Measurements from ENCODE around the gene STRN3. TPM values are rescaled to one million over a fixed set of nuclear protein-coding genes. Genes with fewer than 3 reads are reported as not detected.
"Not testable (repeated sequence)": the region's sequence is repeated elsewhere in the genome, so short reads cannot be mapped to it uniquely, and the experiment has no call there.

Gene STRN3
- total RNA-seq, 1 experiment from 2014 or later = 52.1 TPM

DNA sequence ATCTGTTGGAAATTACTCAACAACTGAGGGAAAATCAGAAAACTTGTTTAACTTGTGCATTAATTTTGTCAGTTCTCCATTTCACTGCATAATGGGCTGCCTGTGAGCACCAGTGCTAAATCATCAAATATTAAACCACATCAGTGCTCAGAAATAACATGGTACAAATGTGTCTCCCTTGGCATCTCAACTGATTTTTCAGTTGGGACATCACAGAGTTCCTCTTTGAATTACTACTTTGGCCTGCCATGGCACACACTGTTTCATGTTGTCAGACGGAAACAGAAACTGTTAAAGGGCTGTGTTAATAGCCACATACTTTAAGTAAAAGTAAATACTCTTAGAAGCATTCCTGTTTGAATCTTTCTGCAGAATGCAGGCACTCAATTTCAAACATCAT, 42.1 kb upstream of the STRN3 start:
- H3K9me3 Mint-ChIP-seq = no peaks in the 10 kb centered on the region
- Histone ChIP-seq H3K4ac (ENCODE audit: low read depth, low read length) (no peak overlapping the region), H3T11ph (ENCODE audit: low read length) (no peak overlapping the region), H3K9me3 (ENCODE audit: control insufficient read depth, low read depth, low read length) (no peaks in the 10 kb centered on the region), H3K18ac (ENCODE audit: insufficient read length, low read depth, low read length) (no peak overlapping the region), H2BK12ac (ENCODE audit: insufficient read length, low read depth, low read length) (no peak overlapping the region), H3K79me2 (ENCODE audit: insufficient read depth, low read length) (no peaks in the 10 kb centered on the region), H2AK5ac (ENCODE audit: insufficient read length, low read length) (no peak overlapping the region), H2BK15ac (ENCODE audit: low read depth, low read length) (no peak overlapping the region), H3K27ac (ENCODE audit: insufficient read length, low read depth, low read length) (no peak overlapping the region), H3K9ac (ENCODE audit: extremely low read depth, insufficient read length, low read length) (no peak overlapping the region), H3K14ac (ENCODE audit: insufficient read depth, low read length) (no peak overlapping the region), H3K4me2 (ENCODE audit: insufficient read depth, insufficient read length, low read length) (no peak overlapping the region), H2BK120ac (ENCODE audit: low read depth, low read length, poor library complexity, severe bottlenecking) (no peak overlapping the region), H3K27me3 (ENCODE audit: insufficient read depth, low read length) (no peaks in the 10 kb centered on the region), H3K23me2 (ENCODE audit: insufficient read length, low read depth, low read length, poor library complexity, severe bottlenecking) (no peaks in the 10 kb centered on the region), H3K79me1 (ENCODE audit: insufficient read depth, low read depth, low read length, poor library complexity, severe bottlenecking) (no peaks in the 10 kb centered on the region), H3K23ac (ENCODE audit: insufficient read length, low read depth, low read length) (no peak overlapping the region), H3K56ac (ENCODE audit: insufficient read length, low read depth, low read length) (no peak overlapping the region), H4K91ac (ENCODE audit: insufficient read length, low read depth, low read length) (no peak overlapping the region), H4K5ac (ENCODE audit: insufficient read length, low read depth, low read length) (no peak overlapping the region), H2BK5ac (ENCODE audit: insufficient read length, low read length) (no peak overlapping the region), H4K8ac (replicated peaks; ENCODE audit: insufficient read length, low read depth, low read length) (no peak overlapping the region), H2AFZ (ENCODE audit: low read length) (no peak overlapping the region), H4K20me1 (ENCODE audit: control insufficient read depth, insufficient read depth, insufficient read length) (no peaks in the 10 kb centered on the region), H3K4me1 (ENCODE audit: insufficient read depth, low read length) (no peaks in the 10 kb centered on the region), H2BK20ac (ENCODE audit: low read depth, low read length, poor library complexity, severe bottlenecking) (no peak overlapping the region)
- no peaks in the 10 kb centered on the region for H3K27me3 Mint-ChIP-seq (ENCODE audit: low read depth)
- WGBS (ENCODE audit: extremely low coverage, insufficient read length, low lambda C conversion rate) = no CpG with 5 or more reads among the region's 1 CpG
- peaks cover 0 to 11% (median 2%) of the 10 kb centered on the region in 3 experiments; a peak in 3 of 7 replicates for H3K36me3 Mint-ChIP-seq (ENCODE audit: insufficient read depth in 1 of 3, low read depth in 3 of 3)
- no peaks in the 10 kb centered on the region for H3K4me1 Mint-ChIP-seq
- TF ChIP-seq, protein P1, sequence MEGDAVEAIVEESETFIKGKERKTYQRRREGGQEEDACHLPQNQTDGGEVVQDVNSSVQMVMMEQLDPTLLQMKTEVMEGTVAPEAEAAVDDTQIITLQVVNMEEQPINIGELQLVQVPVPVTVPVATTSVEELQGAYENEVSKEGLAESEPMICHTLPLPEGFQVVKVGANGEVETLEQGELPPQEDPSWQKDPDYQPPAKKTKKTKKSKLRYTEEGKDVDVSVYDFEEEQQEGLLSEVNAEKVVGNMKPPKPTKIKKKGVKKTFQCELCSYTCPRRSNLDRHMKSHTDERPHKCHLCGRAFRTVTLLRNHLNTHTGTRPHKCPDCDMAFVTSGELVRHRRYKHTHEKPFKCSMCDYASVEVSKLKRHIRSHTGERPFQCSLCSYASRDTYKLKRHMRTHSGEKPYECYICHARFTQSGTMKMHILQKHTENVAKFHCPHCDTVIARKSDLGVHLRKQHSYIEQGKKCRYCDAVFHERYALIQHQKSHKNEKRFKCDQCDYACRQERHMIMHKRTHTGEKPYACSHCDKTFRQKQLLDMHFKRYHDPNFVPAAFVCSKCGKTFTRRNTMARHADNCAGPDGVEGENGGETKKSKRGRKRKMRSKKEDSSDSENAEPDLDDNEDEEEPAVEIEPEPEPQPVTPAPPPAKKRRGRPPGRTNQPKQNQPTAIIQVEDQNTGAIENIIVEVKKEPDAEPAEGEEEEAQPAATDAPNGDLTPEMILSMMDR (conservative IDR thresholded peaks at IDR 0.05) = no peak
- H3K4me3 Mint-ChIP-seq = no peak overlapping the region
- peak overlapping the region in 1 of 3 experiments; percentile 40; a peak in 1 of 7 replicates for H3K27ac Mint-ChIP-seq
- DNase-seq = no peak

DNA sequence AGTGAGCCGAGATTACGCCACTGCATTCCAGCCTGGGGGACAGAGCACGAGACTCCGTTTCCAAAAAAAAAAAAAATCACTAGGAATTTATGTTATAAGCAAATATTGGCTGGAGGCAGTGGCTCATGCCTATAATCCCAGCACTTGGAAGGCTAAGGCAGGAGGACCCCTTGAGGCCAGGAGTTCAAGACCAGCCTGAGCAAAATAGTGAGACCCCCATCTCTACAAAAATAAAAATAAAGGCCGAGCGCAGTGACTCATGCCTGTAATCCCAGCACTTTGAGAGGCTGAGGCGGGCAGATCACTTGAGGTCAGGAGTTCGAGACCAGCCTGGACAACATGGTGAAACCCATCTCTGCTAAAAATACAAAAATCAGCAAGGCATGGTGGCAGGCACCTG, 36.7 kb upstream of the STRN3 start:
- not testable (repeated sequence) for H3K14ac ChIP-seq (ENCODE audit: insufficient read depth, low read length); H3K4ac ChIP-seq (ENCODE audit: low read depth, low read length); H3K4me3 Mint-ChIP-seq; H4K5ac ChIP-seq (ENCODE audit: insufficient read length, low read depth, low read length); H3K27me3 Mint-ChIP-seq (ENCODE audit: low read depth); H3K79me1 ChIP-seq (ENCODE audit: insufficient read depth, low read depth, low read length, poor library complexity, severe bottlenecking); H3K9ac ChIP-seq (ENCODE audit: extremely low read depth, insufficient read length, low read length); H3K36me3 Mint-ChIP-seq (ENCODE audit: insufficient read depth in 1 of 3, low read depth in 3 of 3); H3K18ac ChIP-seq (ENCODE audit: insufficient read length, low read depth, low read length); H3K56ac ChIP-seq (ENCODE audit: insufficient read length, low read depth, low read length); H3K27me3 ChIP-seq (ENCODE audit: insufficient read depth, low read length); H3K4me2 ChIP-seq (ENCODE audit: insufficient read depth, insufficient read length, low read length); H3K23ac ChIP-seq (ENCODE audit: insufficient read length, low read depth, low read length); H4K8ac ChIP-seq (replicated peaks; ENCODE audit: insufficient read length, low read depth, low read length); H2BK120ac ChIP-seq (ENCODE audit: low read depth, low read length, poor library complexity, severe bottlenecking); H2BK12ac ChIP-seq (ENCODE audit: insufficient read length, low read depth, low read length); H3K27ac Mint-ChIP-seq; H3K4me1 ChIP-seq (ENCODE audit: insufficient read depth, low read length); H3K23me2 ChIP-seq (ENCODE audit: insufficient read length, low read depth, low read length, poor library complexity, severe bottlenecking); H2AK5ac ChIP-seq (ENCODE audit: insufficient read length, low read length); H4K20me1 ChIP-seq (ENCODE audit: control insufficient read depth, insufficient read depth, insufficient read length); H2BK15ac ChIP-seq (ENCODE audit: low read depth, low read length); H4K91ac ChIP-seq (ENCODE audit: insufficient read length, low read depth, low read length); H2AFZ ChIP-seq (ENCODE audit: low read length); H3K79me2 ChIP-seq (ENCODE audit: insufficient read depth, low read length); H3K9me3 Mint-ChIP-seq; H3K9me3 ChIP-seq (ENCODE audit: control insufficient read depth, low read depth, low read length); DNase-seq; H2BK5ac ChIP-seq (ENCODE audit: insufficient read length, low read length); H3K27ac ChIP-seq (ENCODE audit: insufficient read length, low read depth, low read length); H2BK20ac ChIP-seq (ENCODE audit: low read depth, low read length, poor library complexity, severe bottlenecking); H3T11ph ChIP-seq (ENCODE audit: low read length)
- peaks cover 18 to 19% of the 10 kb centered on the region in 2 experiments for H3K4me1 Mint-ChIP-seq
- no CpG with 5 or more reads among the region's 8 CpGs for WGBS (ENCODE audit: extremely low coverage, insufficient read length, low lambda C conversion rate)

Data from H9 (cell line).